ENCODE data around the gene GALNT18.

GALNT18 gene

DNA sequence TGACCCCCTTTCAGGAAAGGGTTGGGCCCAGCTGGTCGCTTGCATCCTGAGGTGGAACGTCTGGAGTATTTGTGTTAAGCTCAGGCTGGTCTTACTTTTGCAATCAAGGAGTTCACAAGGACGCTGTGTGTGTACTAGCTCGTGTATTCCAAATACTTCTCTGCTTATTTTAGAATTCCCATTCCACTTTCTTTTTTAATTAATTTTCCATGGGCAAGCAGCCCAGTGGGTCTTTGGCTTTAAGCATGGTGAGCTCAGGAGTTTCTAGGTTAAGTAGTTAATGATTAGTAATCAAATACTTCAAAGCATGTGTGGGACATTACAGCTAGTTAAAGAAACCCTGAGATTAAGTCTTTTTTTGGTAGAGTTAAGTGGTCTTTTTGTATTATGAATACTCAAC, 337.3 kb downstream of the GALNT18 start:
- no peak overlapping the region for H3K4me3 ChIP-seq (ENCODE audit: low read length in 2 of 2)
- H3K9ac ChIP-seq (ENCODE audit: low read depth in 1 of 2, low read length in 2 of 2): no peak overlapping the region
- no peaks in the 10 kb centered on the region for H3K36me3 ChIP-seq (ENCODE audit: control insufficient read depth in 2 of 2, insufficient read depth in 2 of 2, low read length in 2 of 2)
- H3K27me3 ChIP-seq (ENCODE audit: control insufficient read depth in 2 of 2, insufficient read depth in 2 of 2, low read length in 2 of 2): no peaks in the 10 kb centered on the region
- no peak overlapping the region for H3K27ac ChIP-seq (ENCODE audit: low read depth in 2 of 2, low read length in 2 of 2)
- H3K9me3 ChIP-seq (ENCODE audit: control insufficient read depth in 2 of 2, low read length in 2 of 2): no peaks in the 10 kb centered on the region
- H3K4me1 ChIP-seq (ENCODE audit: control insufficient read depth in 2 of 2, insufficient read depth in 2 of 2, low read length in 2 of 2): no peaks in the 10 kb centered on the region

- no peak overlapping the region for H3K4me3 ChIP-seq (ENCODE audit: low read length in 2 of 2)
- H3K9me3 ChIP-seq (ENCODE audit: control insufficient read depth in 2 of 2, low read length in 2 of 2): no peaks in the 10 kb centered on the region
- H3K9ac ChIP-seq (ENCODE audit: low read depth in 1 of 2, low read length in 2 of 2): no peak overlapping the region
- no peak overlapping the region for H3K27ac ChIP-seq (ENCODE audit: low read depth in 2 of 2, low read length in 2 of 2)
- H3K36me3 ChIP-seq (ENCODE audit: control insufficient read depth in 2 of 2, insufficient read depth in 2 of 2, low read length in 2 of 2): no peaks in the 10 kb centered on the region
- no peaks in the 10 kb centered on the region for H3K27me3 ChIP-seq (ENCODE audit: control insufficient read depth in 2 of 2, insufficient read depth in 2 of 2, low read length in 2 of 2)
- no peaks in the 10 kb centered on the region for H3K4me1 ChIP-seq (ENCODE audit: control insufficient read depth in 2 of 2, insufficient read depth in 2 of 2, low read length in 2 of 2)
Observed at GRCh38 chr11:11281626-11282025, 340.2 kb downstream of the GALNT18 start.

DNA sequence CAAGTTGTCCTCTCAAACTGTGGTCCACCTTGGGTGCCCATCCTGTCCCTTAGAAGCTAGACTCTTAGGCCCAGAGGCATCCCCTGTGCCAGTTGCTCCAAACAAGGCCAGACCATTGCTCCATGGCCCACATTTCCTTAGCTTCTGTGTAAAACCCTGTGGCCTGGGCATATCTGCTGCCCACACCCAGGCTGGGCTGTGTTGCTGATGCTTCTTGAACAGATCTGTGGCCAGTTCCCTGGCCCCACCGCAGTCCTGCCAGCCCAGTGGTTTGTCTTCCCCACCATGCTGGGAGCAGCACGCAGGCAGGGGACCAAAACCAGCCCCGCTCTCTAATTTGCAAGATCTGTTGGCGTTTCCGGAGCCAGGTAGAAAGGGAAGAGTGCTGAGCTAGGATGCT, 341.0 kb downstream of the GALNT18 start:
- no peak overlapping the region for H3K9ac ChIP-seq (ENCODE audit: low read depth in 1 of 2, low read length in 2 of 2)
- no peaks in the 10 kb centered on the region for H3K9me3 ChIP-seq (ENCODE audit: control insufficient read depth in 2 of 2, low read length in 2 of 2)
- no peak overlapping the region for H3K4me3 ChIP-seq (ENCODE audit: low read length in 2 of 2)
- H3K36me3 ChIP-seq (ENCODE audit: control insufficient read depth in 2 of 2, insufficient read depth in 2 of 2, low read length in 2 of 2): no peaks in the 10 kb centered on the region
- no peaks in the 10 kb centered on the region for H3K27me3 ChIP-seq (ENCODE audit: control insufficient read depth in 2 of 2, insufficient read depth in 2 of 2, low read length in 2 of 2)
- H3K4me1 ChIP-seq (ENCODE audit: control insufficient read depth in 2 of 2, insufficient read depth in 2 of 2, low read length in 2 of 2): no peaks in the 10 kb centered on the region
- H3K27ac ChIP-seq (ENCODE audit: low read depth in 2 of 2, low read length in 2 of 2): no peak overlapping the region

- H3K9me3 ChIP-seq (ENCODE audit: control insufficient read depth in 2 of 2, low read length in 2 of 2): no peaks in the 10 kb centered on the region
- H3K27me3 ChIP-seq (ENCODE audit: control insufficient read depth in 2 of 2, insufficient read depth in 2 of 2, low read length in 2 of 2): no peaks in the 10 kb centered on the region
- no peak overlapping the region for H3K9ac ChIP-seq (ENCODE audit: low read depth in 1 of 2, low read length in 2 of 2)
- no peaks in the 10 kb centered on the region for H3K36me3 ChIP-seq (ENCODE audit: control insufficient read depth in 2 of 2, insufficient read depth in 2 of 2, low read length in 2 of 2)
- no peaks in the 10 kb centered on the region for H3K4me1 ChIP-seq (ENCODE audit: control insufficient read depth in 2 of 2, insufficient read depth in 2 of 2, low read length in 2 of 2)
- H3K27ac ChIP-seq (ENCODE audit: low read depth in 2 of 2, low read length in 2 of 2): peak overlapping the region in 1 of 2 donors; percentile 16
- no peak overlapping the region for H3K4me3 ChIP-seq (ENCODE audit: low read length in 2 of 2)
Observed at GRCh38 chr11:11279956-11280689, 341.7 kb downstream of the GALNT18 start.

DNA sequence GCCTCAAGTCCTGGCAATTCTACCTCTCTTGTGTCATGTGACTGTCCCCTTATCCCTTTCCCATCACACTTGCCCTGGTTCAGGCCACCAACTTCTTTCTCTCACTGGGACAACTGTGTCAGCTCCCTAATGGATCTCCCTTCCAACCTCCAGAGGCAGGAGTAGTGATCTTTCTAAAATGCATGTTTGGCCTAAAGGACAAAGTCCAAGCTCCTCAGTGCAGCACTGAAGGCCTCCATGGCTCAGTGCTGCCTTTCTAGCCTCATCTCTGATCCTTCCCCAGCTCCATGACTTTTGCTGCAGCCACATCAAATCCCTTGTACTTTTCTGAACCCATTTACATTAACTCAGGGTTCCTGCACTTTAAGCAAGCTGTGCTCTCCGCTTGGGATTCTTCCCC, 349.6 kb downstream of the GALNT18 start:
- H3K36me3 ChIP-seq (ENCODE audit: control insufficient read depth in 2 of 2, insufficient read depth in 2 of 2, low read length in 2 of 2): no peaks in the 10 kb centered on the region
- H3K27ac ChIP-seq (ENCODE audit: low read depth in 2 of 2, low read length in 2 of 2): no peak overlapping the region
- no peaks in the 10 kb centered on the region for H3K9me3 ChIP-seq (ENCODE audit: control insufficient read depth in 2 of 2, low read length in 2 of 2)
- H3K9ac ChIP-seq (ENCODE audit: low read depth in 1 of 2, low read length in 2 of 2): no peak overlapping the region
- H3K4me3 ChIP-seq (ENCODE audit: low read length in 2 of 2): no peak overlapping the region
- H3K4me1 ChIP-seq (ENCODE audit: control insufficient read depth in 2 of 2, insufficient read depth in 2 of 2, low read length in 2 of 2): no peaks in the 10 kb centered on the region
- no peaks in the 10 kb centered on the region for H3K27me3 ChIP-seq (ENCODE audit: control insufficient read depth in 2 of 2, insufficient read depth in 2 of 2, low read length in 2 of 2)

DNA sequence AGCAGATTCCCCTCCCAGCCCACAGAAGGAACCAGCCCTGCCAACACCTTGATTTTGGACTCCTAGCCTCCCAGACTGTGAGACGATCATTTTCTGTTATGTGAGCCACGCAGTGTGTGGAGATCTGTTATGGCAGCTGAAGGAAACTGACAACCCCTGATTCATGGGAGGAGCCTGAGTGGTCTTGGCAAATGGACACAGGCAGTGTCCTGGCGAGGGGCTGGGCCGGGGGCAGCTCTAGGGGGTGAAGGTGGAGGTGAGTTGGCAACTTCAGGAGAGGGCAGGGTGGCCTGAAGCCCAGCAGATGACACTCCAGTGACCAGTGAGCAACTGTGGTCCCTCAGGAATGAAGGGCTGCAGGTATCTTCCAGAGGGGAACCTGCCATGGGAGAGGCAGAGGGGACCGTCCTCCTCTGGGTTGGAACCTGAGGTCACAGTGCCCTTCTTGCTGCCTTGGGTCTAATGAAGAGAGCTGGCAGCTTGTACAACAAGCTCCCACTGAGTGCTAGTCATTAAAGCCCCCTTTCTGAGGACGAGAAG, 351.5 kb downstream of the GALNT18 start:
- Histone ChIP-seq H3K4me3 (ENCODE audit: low read length in 2 of 2) (no peak overlapping the region), H3K36me3 (ENCODE audit: control insufficient read depth in 2 of 2, insufficient read depth in 2 of 2, low read length in 2 of 2) (no peaks in the 10 kb centered on the region), H3K9me3 (ENCODE audit: control insufficient read depth in 2 of 2, low read length in 2 of 2) (no peaks in the 10 kb centered on the region), H3K4me1 (ENCODE audit: control insufficient read depth in 2 of 2, insufficient read depth in 2 of 2, low read length in 2 of 2) (no peaks in the 10 kb centered on the region), H3K27me3 (ENCODE audit: control insufficient read depth in 2 of 2, insufficient read depth in 2 of 2, low read length in 2 of 2) (peaks cover 0 to 2% of the 10 kb centered on the region in 2 donors), H3K27ac (ENCODE audit: low read depth in 2 of 2, low read length in 2 of 2) (no peak overlapping the region), H3K9ac (ENCODE audit: low read depth in 1 of 2, low read length in 2 of 2) (no peak overlapping the region)

GRCh38 chr11:11268706-11269105, 353.1 kb downstream of the GALNT18 start:
- Histone ChIP-seq H3K27ac (ENCODE audit: low read depth in 2 of 2, low read length in 2 of 2) (no peak overlapping the region), H3K36me3 (ENCODE audit: control insufficient read depth in 2 of 2, insufficient read depth in 2 of 2, low read length in 2 of 2) (no peaks in the 10 kb centered on the region), H3K9me3 (ENCODE audit: control insufficient read depth in 2 of 2, low read length in 2 of 2) (no peaks in the 10 kb centered on the region), H3K9ac (ENCODE audit: low read depth in 1 of 2, low read length in 2 of 2) (no peak overlapping the region), H3K4me3 (ENCODE audit: low read length in 2 of 2) (no peak overlapping the region), H3K4me1 (ENCODE audit: control insufficient read depth in 2 of 2, insufficient read depth in 2 of 2, low read length in 2 of 2) (no peaks in the 10 kb centered on the region), H3K27me3 (ENCODE audit: control insufficient read depth in 2 of 2, insufficient read depth in 2 of 2, low read length in 2 of 2) (peaks cover 0 to 2% of the 10 kb centered on the region in 2 donors)

- H3K9ac ChIP-seq (ENCODE audit: low read depth in 1 of 2, low read length in 2 of 2): no peak overlapping the region
- no peaks in the 10 kb centered on the region for H3K4me1 ChIP-seq (ENCODE audit: control insufficient read depth in 2 of 2, insufficient read depth in 2 of 2, low read length in 2 of 2)
- no peaks in the 10 kb centered on the region for H3K9me3 ChIP-seq (ENCODE audit: control insufficient read depth in 2 of 2, low read length in 2 of 2)
- peaks cover 0 to 2% of the 10 kb centered on the region in 2 donors for H3K27me3 ChIP-seq (ENCODE audit: control insufficient read depth in 2 of 2, insufficient read depth in 2 of 2, low read length in 2 of 2)
- H3K27ac ChIP-seq (ENCODE audit: low read depth in 2 of 2, low read length in 2 of 2): no peak overlapping the region
- H3K4me3 ChIP-seq (ENCODE audit: low read length in 2 of 2): no peak overlapping the region
- no peaks in the 10 kb centered on the region for H3K36me3 ChIP-seq (ENCODE audit: control insufficient read depth in 2 of 2, insufficient read depth in 2 of 2, low read length in 2 of 2)
Observed at GRCh38 chr11:11268119-11268518, 353.7 kb downstream of the GALNT18 start.

- Histone ChIP-seq H3K27me3 (ENCODE audit: control insufficient read depth in 2 of 2, insufficient read depth in 2 of 2, low read length in 2 of 2) (peaks cover 0 to 2% of the 10 kb centered on the region in 2 donors), H3K9me3 (ENCODE audit: control insufficient read depth in 2 of 2, low read length in 2 of 2) (no peaks in the 10 kb centered on the region), H3K27ac (ENCODE audit: low read depth in 2 of 2, low read length in 2 of 2) (no peak overlapping the region), H3K4me1 (ENCODE audit: control insufficient read depth in 2 of 2, insufficient read depth in 2 of 2, low read length in 2 of 2) (no peaks in the 10 kb centered on the region), H3K4me3 (ENCODE audit: low read length in 2 of 2) (no peak overlapping the region), H3K36me3 (ENCODE audit: control insufficient read depth in 2 of 2, insufficient read depth in 2 of 2, low read length in 2 of 2) (no peaks in the 10 kb centered on the region), H3K9ac (ENCODE audit: low read depth in 1 of 2, low read length in 2 of 2) (no peak overlapping the region)
Observed at GRCh38 chr11:11267312-11267711, 354.5 kb downstream of the GALNT18 start.

GRCh38 chr11:11265994-11266606, 355.7 kb downstream of the GALNT18 start:
- Histone ChIP-seq H3K9ac (ENCODE audit: low read depth in 1 of 2, low read length in 2 of 2) (no peak overlapping the region), H3K27ac (ENCODE audit: low read depth in 2 of 2, low read length in 2 of 2) (no peak overlapping the region), H3K36me3 (ENCODE audit: control insufficient read depth in 2 of 2, insufficient read depth in 2 of 2, low read length in 2 of 2) (no peaks in the 10 kb centered on the region), H3K4me1 (ENCODE audit: control insufficient read depth in 2 of 2, insufficient read depth in 2 of 2, low read length in 2 of 2) (no peaks in the 10 kb centered on the region), H3K4me3 (ENCODE audit: low read length in 2 of 2) (no peak overlapping the region), H3K27me3 (ENCODE audit: control insufficient read depth in 2 of 2, insufficient read depth in 2 of 2, low read length in 2 of 2) (peaks cover 0 to 2% of the 10 kb centered on the region in 2 donors), H3K9me3 (ENCODE audit: control insufficient read depth in 2 of 2, low read length in 2 of 2) (no peaks in the 10 kb centered on the region)

All from mucosa of rectum (tissue), 2 donors.